ENCODE results near the gene ZFPM1.

- TF ChIP-seq CTCF (IDR thresholded peaks at IDR 0.05) = no peak
- TF ChIP-seq POLR2A (IDR thresholded peaks at IDR 0.05) = no peak
- no peak for TF ChIP-seq POLR2AphosphoS5 (IDR thresholded peaks at IDR 0.05)
Measured at GRCh38 chr16:88524274-88524972, 71.3 kb downstream of the ZFPM1 start.
